Measurements from ENCODE around the gene RAD51AP1. TPM values are rescaled to one million over a fixed set of nuclear protein-coding genes. Genes with fewer than 3 reads are reported as not detected.
A peak's percentile ranks its signal among the peaks of the same experiment; 100 is the strongest.

RAD51AP1 gene
- total and polyA plus RNA-seq, 11 donors, result 0.19 to 8.2 (median 1.1) TPM; not detected in 1

- no peak for DNase-seq
- H3K36me3 ChIP-seq, result no peaks in the 10 kb centered on the region
- no peak for ATAC-seq
- WGBS, 4 donors, result 89 to 95% (median 92%) methylated on average over 4 of the region's 4 CpGs
- no peaks in the 10 kb centered on the region for H3K9me3 ChIP-seq
- no peak overlapping the region for H3K4me3 ChIP-seq
- no peak for TF ChIP-seq POLR2A (IDR thresholded peaks at IDR 0.05)
- TF ChIP-seq CTCF (IDR thresholded peaks at IDR 0.05), result no peak
- peaks cover 0 to 28% (median 2%) of the 10 kb centered on the region in 12 donors for H3K4me1 ChIP-seq
- no peak overlapping the region for H3K27ac ChIP-seq
- no peaks in the 10 kb centered on the region for H3K27me3 ChIP-seq
- intact Hi-C loops (cut with DNase I), result no loop called here
Measured at GRCh38 chr12:4553943-4554342, 15.3 kb downstream of the RAD51AP1 start.

GRCh38 chr12:4555804-4556203, 17.1 kb downstream of the RAD51AP1 start:
- Histone ChIP-seq H3K9me3 (no peaks in the 10 kb centered on the region), H3K36me3 (no peaks in the 10 kb centered on the region), H3K27me3 (no peaks in the 10 kb centered on the region), H3K27ac (peak overlapping the region in 1 of 12 donors; percentile 73), H3K4me1 (peaks cover 0 to 28% (median 2%) of the 10 kb centered on the region in 12 donors), H3K4me3 (no peak overlapping the region)
- 86 to 93% (median 91%) methylated on average over 2 of the region's 2 CpGs for WGBS, 4 donors
- intact Hi-C loops (cut with DNase I), result no loop called here
- ATAC-seq (peak in 1 of 4 donors; percentile 25), DNase-seq (no peak)
- no peak for TF ChIP-seq POLR2A (IDR thresholded peaks at IDR 0.05)
- TF ChIP-seq CTCF (IDR thresholded peaks at IDR 0.05), result no peak

- DNase-seq (no peak), ATAC-seq (peak; percentile 57 to 84 (median 73))
- intact Hi-C loops (cut with DNase I), result no loop called here
- Histone ChIP-seq H3K9me3 (no peaks in the 10 kb centered on the region), H3K4me3 (no peak overlapping the region), H3K4me1 (peaks cover 0 to 32% (median 4%) of the 10 kb centered on the region in 12 donors), H3K27me3 (no peaks in the 10 kb centered on the region), H3K36me3 (no peaks in the 10 kb centered on the region), H3K27ac (peak overlapping the region in 7 of 12 donors; percentile 13 to 73 (median 37))
- WGBS, 4 donors, result 66 to 75% (median 71%) methylated on average over 2 of the region's 2 CpGs
- TF ChIP-seq CTCF (IDR thresholded peaks at IDR 0.05) (no peak), POLR2A (IDR thresholded peaks at IDR 0.05) (no peak)
Measured at GRCh38 chr12:4556735-4557530, 18.2 kb downstream of the RAD51AP1 start.

GRCh38 chr12:4557586-4557985, 18.9 kb downstream of the RAD51AP1 start:
- no peaks in the 10 kb centered on the region for H3K9me3 ChIP-seq
- DNase-seq (no peak), ATAC-seq (no peak)
- WGBS, 4 donors, result 57 to 64% (median 58%) methylated on average over 5 of the region's 5 CpGs
- H3K36me3 ChIP-seq, result no peaks in the 10 kb centered on the region
- intact Hi-C loops (cut with DNase I), result no loop called here
- TF ChIP-seq CTCF (IDR thresholded peaks at IDR 0.05), result no peak
- no peak for TF ChIP-seq POLR2A (IDR thresholded peaks at IDR 0.05)
- H3K4me3 ChIP-seq, result no peak overlapping the region
- peak overlapping the region in 6 of 12 donors; percentile 13 to 73 (median 30) for H3K27ac ChIP-seq
- H3K27me3 ChIP-seq, result no peaks in the 10 kb centered on the region
- H3K4me1 ChIP-seq, result peaks cover 0 to 38% (median 7%) of the 10 kb centered on the region in 12 donors
